Esophagus squamous epithelium (tissue), 5 donors: Measurements from ENCODE around the gene F3. TPM values are rescaled to one million over a fixed set of nuclear protein-coding genes. Genes with fewer than 3 reads are reported as not detected.
A peak's percentile ranks its signal among the peaks of the same experiment; 100 is the strongest.

Source experiments
- DNase-seq: peaks from one replicate; lab custom pipeline; 2025; lab: John Stamatoyannopoulos, UW
- H3K27ac ChIP-seq, 4 donors: fragments of 200-600 bp; sonication (generic); one replicate each; pipeline ENCODE4 v1.5.1; 2016 to 2019; ENCODE audit warnings: mild to moderate bottlenecking in 1 of 4
- H3K27me3 ChIP-seq, 4 donors: fragments of 200-600 bp; sonication (generic); 1 replicate in 3 of 4; 2 replicates in 1 of 4; pipeline versions ENCODE4 v1.5.1 to v1.6.0; 2017 to 2021; ENCODE audit warnings: antibody characterized with exemption in 1 of 4
- H3K36me3 ChIP-seq, 3 donors: fragments of 200-600 bp; sonication (generic); one replicate each; pipeline ENCODE4 v1.5.1; 2016 to 2019
- H3K4me1 ChIP-seq, 3 donors: fragments of 200-600 bp; sonication (generic); one replicate each; pipeline ENCODE4 v1.5.1; 2017 to 2019
- H3K4me3 ChIP-seq, 4 donors: fragments of 200-600 bp; sonication (generic); 1 replicate in 3 of 4; 2 replicates in 1 of 4; pipeline ENCODE4 v1.5.1; 2016 to 2019; ENCODE audit warnings: mild to moderate bottlenecking in 2 of 4, moderate library complexity in 1 of 4
- H3K9me3 ChIP-seq, 3 donors: fragments of 200-600 bp; sonication (generic); one replicate each; pipeline ENCODE4 v1.5.1; 2016 to 2019
- CTCF ChIP-seq, 6 experiments: fragments of 450-650 bp in 4 of 6; fragments of 200-600 bp in 2 of 6; sonication (generic) in 2 of 6; IDR thresholded peaks; one replicate each; pipeline ENCODE4 v1.5.1; 2016 to 2019; ENCODE audit warnings: antibody characterized with exemption in 6 of 6, mild to moderate bottlenecking in 4 of 6, moderate library complexity in 4 of 6
- POLR2A ChIP-seq, 4 donors: fragments of 450-650 bp; IDR thresholded peaks; one replicate each; pipeline ENCODE4 v1.6.1; 2017; ENCODE audit warnings: antibody characterized with exemption in 4 of 4, mild to moderate bottlenecking in 4 of 4, moderate library complexity in 3 of 4
- WGBS, 2 donors: methylation state at CpG; one replicate each; pipeline ENCODE4 v1.1.5; 2018; 5-methylcytosine and 5-hydroxymethylcytosine counted together
- intact Hi-C: fragments of 100-400 bp; cut with DNase I; formaldehyde crosslinking; loops from one replicate; pipeline ENCODE4 v1.15.0; 2022
- total RNA-seq, 4 donors: library from RNA; depleted of rRNA; stranded (reverse); fragments of >200 nt; gene quantifications; one replicate each; pipeline ENCODE4 v1.1.0, GENCODE V29; 2016
- donor health status: DM: yes; HTN: yes; CAD: no.

F3 gene
- total RNA-seq, 4 donors from 2014 or later = 38.9 to 144 (median 59.5) TPM

- WGBS, 2 donors = 83 to 84% methylated on average over 5 of the region's 5 CpGs
- TF ChIP-seq CTCF (IDR thresholded peaks at IDR 0.05) = no peak
- TF ChIP-seq POLR2A (IDR thresholded peaks at IDR 0.05) = no peak
- no peaks in the 10 kb centered on the region for H3K9me3 ChIP-seq
- no peak overlapping the region for H3K4me3 ChIP-seq
- DNase-seq = no peak
- H3K36me3 ChIP-seq = no peaks in the 10 kb centered on the region
- intact Hi-C loops = no loop called here
- peaks cover 4 to 78% (median 36%) of the 10 kb centered on the region in 3 donors for H3K4me1 ChIP-seq
- H3K27me3 ChIP-seq = peaks cover 0 to 20% (median 0%) of the 10 kb centered on the region in 4 donors
- peak overlapping the region in 3 of 4 donors; percentile 59 to 93 (median 91) for H3K27ac ChIP-seq
These were observed 13.0 kb upstream of the F3 start for GRCh38 chr1:94554580-94554979.

- Histone ChIP-seq H3K9me3 (no peaks in the 10 kb centered on the region), H3K36me3 (no peaks in the 10 kb centered on the region), H3K4me3 (no peak overlapping the region), H3K4me1 (peaks cover 4 to 81% (median 36%) of the 10 kb centered on the region in 3 donors), H3K27ac (peak overlapping the region in 3 of 4 donors; percentile 59 to 93 (median 91)), H3K27me3 (peaks cover 0 to 20% (median 0%) of the 10 kb centered on the region in 4 donors)
- no peak for TF ChIP-seq CTCF (IDR thresholded peaks at IDR 0.05)
- no peak for TF ChIP-seq POLR2A (IDR thresholded peaks at IDR 0.05)
- 76 to 80% methylated on average over 4 of the region's 4 CpGs for WGBS, 2 donors
- no peak for DNase-seq
- intact Hi-C loops = no loop called here
These were observed 12.4 kb upstream of the F3 start for GRCh38 chr1:94553931-94554330.

- no peak overlapping the region for H3K4me3 ChIP-seq
- peak overlapping the region; percentile 54 to 93 (median 88) for H3K27ac ChIP-seq
- no peaks in the 10 kb centered on the region for H3K9me3 ChIP-seq
- no peak for DNase-seq
- TF ChIP-seq CTCF (IDR thresholded peaks at IDR 0.05) = no peak
- TF ChIP-seq POLR2A (IDR thresholded peaks at IDR 0.05) = no peak
- H3K4me1 ChIP-seq = peaks cover 4 to 81% (median 36%) of the 10 kb centered on the region in 3 donors
- H3K36me3 ChIP-seq = no peaks in the 10 kb centered on the region
- WGBS, 2 donors = 23 to 26% methylated on average over 5 of the region's 5 CpGs
- intact Hi-C loops = no loop called here
- peaks cover 0 to 23% (median 0%) of the 10 kb centered on the region in 4 donors for H3K27me3 ChIP-seq
These were observed 11.8 kb upstream of the F3 start for GRCh38 chr1:94553323-94553730.

GRCh38 chr1:94552071-94552586 is 10.6 kb upstream of the F3 start:
- peaks cover 4 to 73% (median 33%) of the 10 kb centered on the region in 3 donors for H3K4me1 ChIP-seq
- H3K4me3 ChIP-seq = no peak overlapping the region
- H3K27me3 ChIP-seq = peaks cover 0 to 34% (median 0%) of the 10 kb centered on the region in 4 donors
- 71 to 84% methylated on average over 8 of the region's 8 CpGs for WGBS, 2 donors
- H3K36me3 ChIP-seq = no peaks in the 10 kb centered on the region
- intact Hi-C loops = no loop called here
- TF ChIP-seq CTCF (IDR thresholded peaks at IDR 0.05) = no peak
- TF ChIP-seq POLR2A (IDR thresholded peaks at IDR 0.05) = no peak
- H3K27ac ChIP-seq = peak overlapping the region; percentile 54 to 93 (median 88)
- DNase-seq = no peak
- no peaks in the 10 kb centered on the region for H3K9me3 ChIP-seq

- WGBS, 2 donors = 61 to 70% methylated on average over 6 to 7 of the region's 7 CpGs
- intact Hi-C loops = no loop called here
- DNase-seq = no peak
- Histone ChIP-seq H3K36me3 (no peaks in the 10 kb centered on the region), H3K4me1 (peaks cover 4 to 73% (median 33%) of the 10 kb centered on the region in 3 donors), H3K27ac (peak overlapping the region; percentile 54 to 93 (median 88)), H3K9me3 (no peaks in the 10 kb centered on the region), H3K27me3 (peaks cover 0 to 41% (median 0%) of the 10 kb centered on the region in 4 donors), H3K4me3 (no peak overlapping the region)
- TF ChIP-seq CTCF (IDR thresholded peaks at IDR 0.05) (no peak), POLR2A (IDR thresholded peaks at IDR 0.05) (no peak)
These were observed 9.9 kb upstream of the F3 start for GRCh38 chr1:94551449-94551848.
